Hematopoietic multipotent progenitor cell (in vitro differentiated cells): ENCODE data around the gene ISOC1. TPM values are rescaled to one million over a fixed set of nuclear protein-coding genes. Genes with fewer than 3 reads are reported as not detected.

Experiments
- DNase-seq, 3 donors: peaks; one replicate each; pipeline ENCODE4 v3.0.0-alpha.2; 2011 to 2015; ENCODE audit warnings: low read depth in 2 of 3, low spot score in 2 of 3
- total RNA-seq: library from RNA; depleted of rRNA; stranded (reverse); fragments of >200 nt; gene quantifications from one replicate; pipeline ENCODE4 v1.2.3, GENCODE V29; 2012

Gene ISOC1
- total RNA-seq, 1 donor = 15.3 TPM

GRCh38 chr5:129094924-129095899 is 663 bp downstream of the ISOC1 start:
- DNase-seq = peak; percentile 9 to 50 (median 39)

GRCh38 chr5:129096382-129096991 is 1.9 kb downstream of the ISOC1 start:
- DNase-seq = no peak

- no peak for DNase-seq
Measured at GRCh38 chr5:129097498-129098296, 3.1 kb downstream of the ISOC1 start.

- peak in 1 of 3 donors; percentile 10 for DNase-seq
Measured at GRCh38 chr5:129098488-129099183, 4.1 kb downstream of the ISOC1 start.

- DNase-seq = peak in 1 of 3 donors; percentile 4
Measured at GRCh38 chr5:129099184-129099569, 4.6 kb downstream of the ISOC1 start.

GRCh38 chr5:129101794-129102193 is 7.2 kb downstream of the ISOC1 start:
- DNase-seq = no peak

GRCh38 chr5:129103397-129103796 is 8.8 kb downstream of the ISOC1 start:
- DNase-seq = no peak

- no peak for DNase-seq
Measured at GRCh38 chr5:129104915-129105455, 10.4 kb downstream of the ISOC1 start.

GRCh38 chr5:129107637-129108036 is 13.1 kb downstream of the ISOC1 start:
- DNase-seq = no peak

- no peak for DNase-seq
Measured at GRCh38 chr5:129110742-129111141, 16.2 kb downstream of the ISOC1 start.

- no peak for DNase-seq
Measured at GRCh38 chr5:129111351-129111750, 16.8 kb downstream of the ISOC1 start.

- no peak for DNase-seq
Measured at GRCh38 chr5:129112295-129112694, 17.7 kb downstream of the ISOC1 start.

GRCh38 chr5:129113867-129114266 is 19.3 kb downstream of the ISOC1 start:
- no peak for DNase-seq

GRCh38 chr5:129114539-129115193 is 20.1 kb downstream of the ISOC1 start:
- no peak for DNase-seq

- no peak for DNase-seq
Measured at GRCh38 chr5:129115680-129116079, 21.1 kb downstream of the ISOC1 start.

GRCh38 chr5:129116797-129117196 is 22.2 kb downstream of the ISOC1 start:
- no peak for DNase-seq

GRCh38 chr5:129118405-129118804 is 23.9 kb downstream of the ISOC1 start:
- no peak for DNase-seq

- no peak for DNase-seq
Measured at GRCh38 chr5:129118826-129119225, 24.3 kb downstream of the ISOC1 start.

GRCh38 chr5:129120158-129120581 is 25.6 kb downstream of the ISOC1 start:
- DNase-seq = no peak

- no peak for DNase-seq
Measured at GRCh38 chr5:129122560-129122959, 28.0 kb downstream of the ISOC1 start.
